GM15510 (cell line): ENCODE results near the gene YIF1B.

Experiments used
- POLR2A ChIP-seq: IDR thresholded peaks from 3 replicates; pipeline ENCODE4 v1.6.1; 2011; ENCODE audit warnings: borderline replicate concordance; ENCODE audit not compliant: insufficient read length; ENCODE audit errors: extremely low read depth

Gene YIF1B

GRCh38 chr19:38293281-38293680 lies 22.5 kb downstream of the YIF1B start:
- TF ChIP-seq POLR2A = no peak

GRCh38 chr19:38291855-38292254 lies 23.9 kb downstream of the YIF1B start:
- no peak for TF ChIP-seq POLR2A

- no peak for TF ChIP-seq POLR2A
These were observed 25.1 kb downstream of the YIF1B start for GRCh38 chr19:38290631-38291147.

- no peak for TF ChIP-seq POLR2A
These were observed 25.8 kb downstream of the YIF1B start for GRCh38 chr19:38289955-38290354.

GRCh38 chr19:38288123-38288855 lies 27.5 kb downstream of the YIF1B start:
- no peak for TF ChIP-seq POLR2A

- no peak for TF ChIP-seq POLR2A
These were observed 28.1 kb downstream of the YIF1B start for GRCh38 chr19:38287604-38288003.

GRCh38 chr19:38285567-38285966 lies 30.2 kb downstream of the YIF1B start:
- TF ChIP-seq POLR2A = no peak

GRCh38 chr19:38284422-38284821 lies 31.3 kb downstream of the YIF1B start:
- TF ChIP-seq POLR2A = no peak

- no peak for TF ChIP-seq POLR2A
These were observed 32.5 kb downstream of the YIF1B start for GRCh38 chr19:38283271-38283670.

- TF ChIP-seq POLR2A = no peak
These were observed 33.8 kb downstream of the YIF1B start for GRCh38 chr19:38281811-38282566.

- TF ChIP-seq POLR2A = no peak
These were observed 35.5 kb downstream of the YIF1B start for GRCh38 chr19:38280030-38280921.

- TF ChIP-seq POLR2A = no peak
These were observed 37.0 kb downstream of the YIF1B start for GRCh38 chr19:38278751-38279150.

- no peak for TF ChIP-seq POLR2A
These were observed 37.6 kb downstream of the YIF1B start for GRCh38 chr19:38277969-38278680.

GRCh38 chr19:38277549-38277948 lies 38.2 kb downstream of the YIF1B start:
- TF ChIP-seq POLR2A = no peak

GRCh38 chr19:38276942-38277517 lies 38.7 kb downstream of the YIF1B start:
- no peak for TF ChIP-seq POLR2A

- TF ChIP-seq POLR2A = no peak
These were observed 41.0 kb downstream of the YIF1B start for GRCh38 chr19:38274739-38275138.
